Endothelial cell (in vitro differentiated cells): Measurements from ENCODE around the gene CD160. TPM values are rescaled to one million over a fixed set of nuclear protein-coding genes. Genes with fewer than 3 reads are reported as not detected.
A peak's percentile ranks its signal among the peaks of the same experiment; 100 is the strongest.

Experiments used
- DNase-seq: peaks from one replicate; pipeline ENCODE4 v3.0.0; 2021; ENCODE audit warnings: low spot score
- H3K27ac Mint-ChIP-seq: one replicate; pipeline ENCODE4 v1.8.0; 2021; ENCODE audit warnings: mixed read lengths, inconsistent platforms; ENCODE audit not compliant: unreplicated experiment
- H3K27me3 Mint-ChIP-seq: one replicate; pipeline ENCODE4 v1.8.0; 2021; ENCODE audit warnings: mild to moderate bottlenecking, moderate library complexity, mixed read lengths, inconsistent platforms; ENCODE audit not compliant: unreplicated experiment
- H3K36me3 Mint-ChIP-seq: one replicate; pipeline ENCODE4 v1.8.0; 2021; ENCODE audit warnings: mild to moderate bottlenecking, low read depth, mixed read lengths, inconsistent platforms; ENCODE audit not compliant: unreplicated experiment
- H3K4me1 Mint-ChIP-seq: one replicate; pipeline ENCODE4 v1.8.0; 2021; ENCODE audit warnings: mild to moderate bottlenecking, mixed read lengths, inconsistent platforms; ENCODE audit not compliant: unreplicated experiment
- H3K4me3 Mint-ChIP-seq: one replicate; pipeline ENCODE4 v1.8.0; 2021; ENCODE audit warnings: mild to moderate bottlenecking, mixed read lengths, inconsistent platforms; ENCODE audit not compliant: unreplicated experiment
- H3K9me3 Mint-ChIP-seq: one replicate; pipeline ENCODE4 v1.8.0; 2021; ENCODE audit warnings: mixed read lengths, inconsistent platforms; ENCODE audit not compliant: unreplicated experiment
- total RNA-seq: library from RNA; stranded (reverse); fragmentation: NEBNext Ultra II Directional; extraction: Animal tissue kit (Norgen Biotek cat#: 25700); gene quantifications from one replicate; pipeline ENCODE4 v1.2.1, GENCODE V29; 2021; ENCODE audit not compliant: unreplicated experiment
- TF ChIP-seq, protein P1 (sequence below): fragments of 200-600 bp; sonication (generic); IDR thresholded peaks from one replicate; pipeline ENCODE4 v1.5.0; 2021; ENCODE audit warnings: antibody characterized with exemption; ENCODE audit not compliant: unreplicated experiment

Gene CD160
- total RNA-seq, 1 donor from 2014 or later: not detected

- TF ChIP-seq, protein P1, sequence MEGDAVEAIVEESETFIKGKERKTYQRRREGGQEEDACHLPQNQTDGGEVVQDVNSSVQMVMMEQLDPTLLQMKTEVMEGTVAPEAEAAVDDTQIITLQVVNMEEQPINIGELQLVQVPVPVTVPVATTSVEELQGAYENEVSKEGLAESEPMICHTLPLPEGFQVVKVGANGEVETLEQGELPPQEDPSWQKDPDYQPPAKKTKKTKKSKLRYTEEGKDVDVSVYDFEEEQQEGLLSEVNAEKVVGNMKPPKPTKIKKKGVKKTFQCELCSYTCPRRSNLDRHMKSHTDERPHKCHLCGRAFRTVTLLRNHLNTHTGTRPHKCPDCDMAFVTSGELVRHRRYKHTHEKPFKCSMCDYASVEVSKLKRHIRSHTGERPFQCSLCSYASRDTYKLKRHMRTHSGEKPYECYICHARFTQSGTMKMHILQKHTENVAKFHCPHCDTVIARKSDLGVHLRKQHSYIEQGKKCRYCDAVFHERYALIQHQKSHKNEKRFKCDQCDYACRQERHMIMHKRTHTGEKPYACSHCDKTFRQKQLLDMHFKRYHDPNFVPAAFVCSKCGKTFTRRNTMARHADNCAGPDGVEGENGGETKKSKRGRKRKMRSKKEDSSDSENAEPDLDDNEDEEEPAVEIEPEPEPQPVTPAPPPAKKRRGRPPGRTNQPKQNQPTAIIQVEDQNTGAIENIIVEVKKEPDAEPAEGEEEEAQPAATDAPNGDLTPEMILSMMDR: no peak
- Mint-ChIP-seq H3K36me3 (peaks cover 40% of the 10 kb centered on the region), H3K27ac (peak overlapping the region; percentile 82), H3K9me3 (no peaks in the 10 kb centered on the region), H3K27me3 (no peaks in the 10 kb centered on the region), H3K4me3 (no peak overlapping the region), H3K4me1 (peaks cover 7% of the 10 kb centered on the region)
- no peak for DNase-seq
Measured at GRCh38 chr1:145747398-145748247, 28.3 kb downstream of the CD160 start.

- H3K27me3 Mint-ChIP-seq: no peaks in the 10 kb centered on the region
- H3K27ac Mint-ChIP-seq: no peak overlapping the region
Measured at GRCh38 chr1:145750426-145750825, 31.1 kb downstream of the CD160 start.

GRCh38 chr1:145751491-145752037, 32.3 kb downstream of the CD160 start:
- no peaks in the 10 kb centered on the region for H3K9me3 Mint-ChIP-seq
- TF ChIP-seq, protein P1: no peak
- no peak for DNase-seq
- peaks cover 7% of the 10 kb centered on the region for H3K4me1 Mint-ChIP-seq
- no peak overlapping the region for H3K27ac Mint-ChIP-seq
- no peaks in the 10 kb centered on the region for H3K27me3 Mint-ChIP-seq
- peaks cover 27% of the 10 kb centered on the region for H3K36me3 Mint-ChIP-seq
- H3K4me3 Mint-ChIP-seq: no peak overlapping the region

More at GRCh38 chr1:145750426-145750825, 31.1 kb downstream of the CD160 start:
- Mint-ChIP-seq H3K9me3 (no peaks in the 10 kb centered on the region), H3K4me1 (peaks cover 7% of the 10 kb centered on the region), H3K36me3 (peaks cover 30% of the 10 kb centered on the region), H3K4me3 (no peak overlapping the region)
- TF ChIP-seq, protein P1: no peak
- no peak for DNase-seq

GRCh38 chr1:145757420-145757819, 38.1 kb downstream of the CD160 start:
- H3K27me3 Mint-ChIP-seq: peaks cover 2% of the 10 kb centered on the region
- TF ChIP-seq, protein P1: no peak
- peaks cover 11% of the 10 kb centered on the region for H3K9me3 Mint-ChIP-seq
- H3K4me1 Mint-ChIP-seq: no peaks in the 10 kb centered on the region
- no peak for DNase-seq
- H3K4me3 Mint-ChIP-seq: no peak overlapping the region
- peaks cover 34% of the 10 kb centered on the region for H3K36me3 Mint-ChIP-seq
- H3K27ac Mint-ChIP-seq: no peak overlapping the region

DNA sequence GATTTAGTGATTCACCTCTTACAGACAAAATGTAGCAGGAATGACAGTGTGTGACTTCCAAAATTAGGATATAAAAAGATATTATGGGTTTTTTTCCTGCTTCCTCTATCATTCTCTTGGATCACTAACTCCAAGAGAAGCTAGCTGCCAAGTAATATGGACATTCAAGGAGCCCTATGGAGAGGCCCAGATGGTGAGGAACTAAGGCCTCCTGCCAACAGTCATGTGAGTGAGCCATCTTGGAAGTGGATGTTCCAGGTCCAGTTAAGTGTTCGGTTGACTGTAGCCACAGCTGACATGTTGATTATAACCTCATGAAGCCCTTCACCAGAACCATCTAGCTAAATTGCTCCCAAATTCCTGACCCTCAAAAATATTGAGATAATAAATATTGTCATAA, 38.8 kb downstream of the CD160 start:
- H3K27me3 Mint-ChIP-seq: peaks cover 3% of the 10 kb centered on the region
- no peaks in the 10 kb centered on the region for H3K4me1 Mint-ChIP-seq
- H3K36me3 Mint-ChIP-seq: peaks cover 39% of the 10 kb centered on the region
- no peak for DNase-seq
- no peak overlapping the region for H3K27ac Mint-ChIP-seq
- TF ChIP-seq, protein P1: no peak
- peaks cover 11% of the 10 kb centered on the region for H3K9me3 Mint-ChIP-seq
- H3K4me3 Mint-ChIP-seq: no peak overlapping the region
